ENCODE measurements around the gene ZNG1A.
"Not testable (repeated sequence)": the region's sequence is repeated elsewhere in the genome, so short reads cannot be mapped to it uniquely, and the experiment has no call there.

The ZNG1A gene

GRCh38 chr9:94992-95391 is 83.9 kb downstream of the ZNG1A start:
- not testable (repeated sequence) for DNase-seq (ENCODE audit: low read depth)

- not testable (repeated sequence) for DNase-seq (ENCODE audit: low read depth)
Observed at GRCh38 chr9:94323-94722, 84.5 kb downstream of the ZNG1A start.

GRCh38 chr9:93909-94308 is 84.9 kb downstream of the ZNG1A start:
- not testable (repeated sequence) for DNase-seq (ENCODE audit: low read depth)

- not testable (repeated sequence) for DNase-seq (ENCODE audit: low read depth)
Observed at GRCh38 chr9:90851-91250, 88.0 kb downstream of the ZNG1A start.

GRCh38 chr9:88396-89037 is 90.3 kb downstream of the ZNG1A start:
- DNase-seq (ENCODE audit: low read depth) = not testable (repeated sequence)

GRCh38 chr9:87860-88259 is 91.0 kb downstream of the ZNG1A start:
- not testable (repeated sequence) for DNase-seq (ENCODE audit: low read depth)

GRCh38 chr9:87105-87504 is 91.8 kb downstream of the ZNG1A start:
- DNase-seq (ENCODE audit: low read depth) = not testable (repeated sequence)

GRCh38 chr9:86697-87096 is 92.2 kb downstream of the ZNG1A start:
- DNase-seq (ENCODE audit: low read depth) = not testable (repeated sequence)

GRCh38 chr9:82932-83689 is 95.7 kb downstream of the ZNG1A start:
- DNase-seq (ENCODE audit: low read depth) = not testable (repeated sequence)

- not testable (repeated sequence) for DNase-seq (ENCODE audit: low read depth)
Observed at GRCh38 chr9:78333-78732, 100.5 kb downstream of the ZNG1A start.

- DNase-seq (ENCODE audit: low read depth) = not testable (repeated sequence)
Observed at GRCh38 chr9:76389-76788, 102.5 kb downstream of the ZNG1A start.

GRCh38 chr9:73900-74525 is 104.8 kb downstream of the ZNG1A start:
- not testable (repeated sequence) for DNase-seq (ENCODE audit: low read depth)

GRCh38 chr9:73076-73899 is 105.6 kb downstream of the ZNG1A start:
- not testable (repeated sequence) for DNase-seq (ENCODE audit: low read depth)

All from T-helper 22 cell (primary cell).